ENCODE measurements around the gene PPIP5K1.

- TF ChIP-seq CTCF (IDR thresholded peaks at IDR 0.05 in 2 of 3, conservative IDR thresholded peaks at IDR 0.05 in 1 of 3; ENCODE audit: insufficient read depth in 2 of 3, low read depth in 1 of 3, low read length in 3 of 3) (no peak), SRSF1 (IDR thresholded peaks at IDR 0.05; ENCODE audit: low read depth, low read length) (no peak), PHB (CRISPR knock-in tag; IDR thresholded peaks at IDR 0.05) (no peak), USF2 (CRISPR knock-in tag; IDR thresholded peaks at IDR 0.05) (no peak), SPI1 (IDR thresholded peaks at IDR 0.05; ENCODE audit: borderline replicate concordance, low read depth, low read length) (no peak), PATZ1 (CRISPR knock-in tag; IDR thresholded peaks at IDR 0.05; ENCODE audit: borderline replicate concordance) (no peak), GTF2E2 (tag; IDR thresholded peaks at IDR 0.05) (no peak), NFXL1 (CRISPR knock-in tag; IDR thresholded peaks at IDR 0.05) (no peak), RNF2 (IDR thresholded peaks at IDR 0.05) (no peak), SMC3 (conservative IDR thresholded peaks at IDR 0.05; ENCODE audit: insufficient read depth, low read depth, low read length) (no peak), ETS2 (tag; IDR thresholded peaks at IDR 0.05; ENCODE audit: borderline replicate concordance, poor library complexity, severe bottlenecking) (no peak)
Observed at GRCh38 chr15:43484455-43484854, 105.6 kb downstream of the PPIP5K1 start.

All from K562 (cell line).